H1 (cell line): ENCODE results near the gene YWHAE. TPM values are rescaled to one million over a fixed set of nuclear protein-coding genes. Genes with fewer than 3 reads are reported as not detected.

Experiments
- CHD1 ChIP-seq: IDR thresholded peaks from 2 replicates; pipeline ENCODE4 v1.6.1; 2012; ENCODE audit warnings: low read depth, low read length, improper control_type of control experiment
- CTBP2 ChIP-seq: IDR thresholded peaks from 2 replicates; pipeline ENCODE4 v1.7.0; 2011; ENCODE audit warnings: borderline replicate concordance, mild to moderate bottlenecking, moderate library complexity, mixed read lengths, low read length; ENCODE audit not compliant: insufficient read depth, insufficient read length
- HDAC6 ChIP-seq: IDR thresholded peaks from one replicate; pipeline ENCODE4 v1.7.1; 2012; ENCODE audit warnings: low read depth, mild to moderate bottlenecking, inconsistent platforms, low read length, moderate library complexity
- NRF1 ChIP-seq: IDR thresholded peaks from 2 replicates; pipeline ENCODE4 v1.6.1; 2011; ENCODE audit warnings: mild to moderate bottlenecking, low read depth, low read length, improper control_type of control experiment
- RXRA ChIP-seq: IDR thresholded peaks from 2 replicates; pipeline ENCODE4 v1.6.1; 2011; ENCODE audit warnings: low read depth, mild to moderate bottlenecking, low read length, moderate library complexity; ENCODE audit not compliant: insufficient read depth
- polyA plus RNA-seq, 7 experiments: library from polyadenylated mRNA; depleted of rRNA in 3 of 7; stranded (reverse) in 5 of 7; unstranded in 2 of 7; fragments of >200 nt in 5 of 7; fragments of 200-250 nt in 2 of 7; gene quantifications; 1 replicate in 5 of 7; 2 replicates in 1 of 7; 4 replicates in 1 of 7; pipeline versions ENCODE4 v1.2.1 to v1.2.3, GENCODE V29; 2011 to 2013; ENCODE audit warnings: missing spikeins in 2 of 7, mixed read lengths in 2 of 7
- total RNA-seq: library from RNA; stranded (reverse); fragmentation: NEBNext Ultra II Directional; extraction: Animal tissue kit (Norgen Biotek cat#: 25700); gene quantifications from 2 replicates; pipeline ENCODE4 v1.2.1, GENCODE V29; 2021
- TF ChIP-seq, protein P1 (sequence below): IDR thresholded peaks from 2 replicates; pipeline ENCODE4 v1.6.1; 2012; ENCODE audit warnings: inconsistent platforms

YWHAE gene
- total and polyA plus RNA-seq, 2 of the 8 experiments (the other 6 are each of a cell fraction or from before 2014, with no cell fraction given): 559 to 1,186 TPM

GRCh38 chr17:1372618-1373017, 27.4 kb downstream of the YWHAE start (continued):
- TF ChIP-seq HDAC6 (no peak), RXRA (no peak), NRF1 (no peak), CHD1 (no peak), CTBP2 (no peak)
- TF ChIP-seq, protein P1, sequence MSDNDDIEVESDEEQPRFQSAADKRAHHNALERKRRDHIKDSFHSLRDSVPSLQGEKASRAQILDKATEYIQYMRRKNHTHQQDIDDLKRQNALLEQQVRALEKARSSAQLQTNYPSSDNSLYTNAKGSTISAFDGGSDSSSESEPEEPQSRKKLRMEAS: no peak
